Breast epithelium (tissue), 3 donors: Measurements from ENCODE around the gene TRPC4AP.
"Not testable (repeated sequence)": the region's sequence is repeated elsewhere in the genome, so short reads cannot be mapped to it uniquely, and the experiment has no call there.

Experiments
- CTCF ChIP-seq, 3 donors: fragments of 450-650 bp; IDR thresholded peaks; one replicate each; pipeline ENCODE4 v1.5.1; 2016 to 2017; ENCODE audit warnings: antibody characterized with exemption in 3 of 3, mild to moderate bottlenecking in 3 of 3, moderate library complexity in 3 of 3
- POLR2A ChIP-seq: fragments of 450-650 bp; IDR thresholded peaks from one replicate; pipeline ENCODE4 v1.6.1; 2016; ENCODE audit warnings: antibody characterized with exemption, mild to moderate bottlenecking, moderate library complexity

- not testable (repeated sequence) for TF ChIP-seq POLR2A; CTCF (IDR thresholded peaks at IDR 0.05)
These were observed 12.3 kb downstream of the TRPC4AP start for GRCh38 chr20:35080348-35080642.
